SU-DHL-6 (cell line): ENCODE data around the gene TCF4.

Experiments used
- CTCF ChIP-seq: fragments of 200-600 bp; sonication (generic); IDR thresholded peaks from one replicate; pipeline ENCODE4 v1.5.1; 2017; ENCODE audit warnings: antibody characterized with exemption, mild to moderate bottlenecking, low read length, moderate library complexity; ENCODE audit not compliant: insufficient read depth, poor library complexity, severe bottlenecking
- EZH2phosphoT487 ChIP-seq: fragments of 200-600 bp; sonication (generic), shearing (Covaris generic); conservative IDR thresholded peaks from 2 replicates; pipeline ENCODE4 v1.6.1; 2018; ENCODE audit warnings: mild to moderate bottlenecking, antibody characterized with exemption, low read length, moderate library complexity, mixed read lengths

GRCh38 chr18:55214969-55215368, 373.0 kb downstream of the TCF4 start:
- TF ChIP-seq CTCF: no peak
- TF ChIP-seq EZH2phosphoT487: no peak
